Subcutaneous adipose tissue (tissue), 4 donors: ENCODE results near the gene STARD13. TPM values are rescaled to one million over a fixed set of nuclear protein-coding genes. Genes with fewer than 3 reads are reported as not detected.

ENCODE experiments used
- total RNA-seq, 4 donors: library from RNA; depleted of rRNA; stranded (reverse); fragments of >200 nt; gene quantifications; one replicate each; pipeline ENCODE4 v1.1.0, GENCODE V29; 2016
- TF ChIP-seq, protein P1 (sequence below): fragments of 450-650 bp; IDR thresholded peaks from one replicate; pipeline ENCODE4 v1.5.1; 2016; ENCODE audit warnings: low read depth, mild to moderate bottlenecking, control low read depth, antibody characterized with exemption, moderate library complexity

STARD13 gene
- total RNA-seq, 4 donors from 2014 or later, result 42.9 to 67.8 (median 55.3) TPM

DNA sequence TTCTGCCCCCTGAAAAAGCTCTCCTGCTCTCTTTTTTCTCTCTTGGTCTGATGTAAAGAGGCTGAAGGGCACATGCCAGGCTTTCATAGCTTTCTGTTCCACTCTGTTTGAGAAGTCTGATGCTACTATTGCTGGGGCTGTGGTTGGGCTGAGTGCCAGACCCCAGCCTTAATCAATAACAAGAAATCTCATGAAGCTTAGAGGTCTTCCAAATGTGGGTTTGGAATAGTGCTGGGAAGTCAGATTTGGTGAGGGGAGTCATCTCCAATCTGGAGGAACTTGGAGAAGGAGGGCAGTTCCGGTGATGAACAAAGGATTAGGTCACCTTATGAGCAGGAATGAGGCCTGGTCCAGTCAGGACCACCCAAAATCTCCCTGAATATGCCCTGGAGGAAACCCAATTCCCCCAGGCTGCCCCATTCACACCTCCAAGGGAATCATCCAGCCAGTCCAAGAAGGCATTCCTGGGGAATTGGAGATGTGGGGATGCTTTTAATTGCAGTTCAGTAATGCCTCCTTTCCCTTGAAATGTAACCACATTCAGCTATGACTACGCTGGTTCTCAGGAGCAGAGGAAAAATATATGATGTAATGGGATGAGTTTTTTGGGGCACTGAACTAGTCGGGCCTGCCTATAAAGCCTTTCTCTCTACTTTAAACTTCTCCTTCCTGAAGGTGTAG lies 102.0 kb downstream of the STARD13 start:
- TF ChIP-seq, protein P1, sequence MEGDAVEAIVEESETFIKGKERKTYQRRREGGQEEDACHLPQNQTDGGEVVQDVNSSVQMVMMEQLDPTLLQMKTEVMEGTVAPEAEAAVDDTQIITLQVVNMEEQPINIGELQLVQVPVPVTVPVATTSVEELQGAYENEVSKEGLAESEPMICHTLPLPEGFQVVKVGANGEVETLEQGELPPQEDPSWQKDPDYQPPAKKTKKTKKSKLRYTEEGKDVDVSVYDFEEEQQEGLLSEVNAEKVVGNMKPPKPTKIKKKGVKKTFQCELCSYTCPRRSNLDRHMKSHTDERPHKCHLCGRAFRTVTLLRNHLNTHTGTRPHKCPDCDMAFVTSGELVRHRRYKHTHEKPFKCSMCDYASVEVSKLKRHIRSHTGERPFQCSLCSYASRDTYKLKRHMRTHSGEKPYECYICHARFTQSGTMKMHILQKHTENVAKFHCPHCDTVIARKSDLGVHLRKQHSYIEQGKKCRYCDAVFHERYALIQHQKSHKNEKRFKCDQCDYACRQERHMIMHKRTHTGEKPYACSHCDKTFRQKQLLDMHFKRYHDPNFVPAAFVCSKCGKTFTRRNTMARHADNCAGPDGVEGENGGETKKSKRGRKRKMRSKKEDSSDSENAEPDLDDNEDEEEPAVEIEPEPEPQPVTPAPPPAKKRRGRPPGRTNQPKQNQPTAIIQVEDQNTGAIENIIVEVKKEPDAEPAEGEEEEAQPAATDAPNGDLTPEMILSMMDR, result no peak

DNA sequence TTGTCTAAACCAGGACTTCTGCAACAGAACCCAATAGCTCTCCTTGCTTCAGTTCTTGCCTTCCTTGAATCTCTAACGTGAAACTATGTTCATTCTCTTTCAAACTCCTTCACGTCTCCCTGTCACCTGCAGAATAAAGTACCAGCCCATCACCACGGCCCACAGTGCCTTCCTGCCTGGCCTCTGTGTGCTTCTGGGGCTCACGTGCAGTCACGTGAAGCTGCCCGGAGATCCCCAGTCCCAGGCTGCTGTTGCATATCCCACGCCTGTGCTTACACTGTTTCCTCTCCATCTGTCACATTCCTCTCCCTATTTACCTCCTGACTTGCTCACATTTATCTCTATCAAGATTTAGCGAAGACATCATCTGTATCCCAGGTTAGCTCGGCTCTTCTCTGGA lies 102.8 kb downstream of the STARD13 start:
- TF ChIP-seq, protein P1, result no peak

DNA sequence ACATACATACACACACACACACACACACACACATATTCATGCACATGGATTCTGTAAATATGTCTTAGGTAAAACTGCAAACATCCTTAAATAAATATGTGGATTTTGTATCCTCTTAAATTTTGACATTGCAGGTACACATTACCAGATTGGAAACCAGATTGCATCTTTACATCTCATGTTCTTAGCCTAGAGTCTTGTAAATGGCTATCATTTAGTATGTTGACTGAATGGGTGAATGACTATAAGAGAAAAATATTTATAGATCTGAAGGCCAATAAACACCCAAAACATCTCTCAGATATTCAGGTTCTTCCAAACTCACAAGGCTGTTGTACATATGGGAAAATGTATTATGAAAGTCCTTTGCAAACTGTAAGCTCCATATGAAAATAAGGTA lies 104.3 kb downstream of the STARD13 start:
- TF ChIP-seq, protein P1, result no peak

DNA sequence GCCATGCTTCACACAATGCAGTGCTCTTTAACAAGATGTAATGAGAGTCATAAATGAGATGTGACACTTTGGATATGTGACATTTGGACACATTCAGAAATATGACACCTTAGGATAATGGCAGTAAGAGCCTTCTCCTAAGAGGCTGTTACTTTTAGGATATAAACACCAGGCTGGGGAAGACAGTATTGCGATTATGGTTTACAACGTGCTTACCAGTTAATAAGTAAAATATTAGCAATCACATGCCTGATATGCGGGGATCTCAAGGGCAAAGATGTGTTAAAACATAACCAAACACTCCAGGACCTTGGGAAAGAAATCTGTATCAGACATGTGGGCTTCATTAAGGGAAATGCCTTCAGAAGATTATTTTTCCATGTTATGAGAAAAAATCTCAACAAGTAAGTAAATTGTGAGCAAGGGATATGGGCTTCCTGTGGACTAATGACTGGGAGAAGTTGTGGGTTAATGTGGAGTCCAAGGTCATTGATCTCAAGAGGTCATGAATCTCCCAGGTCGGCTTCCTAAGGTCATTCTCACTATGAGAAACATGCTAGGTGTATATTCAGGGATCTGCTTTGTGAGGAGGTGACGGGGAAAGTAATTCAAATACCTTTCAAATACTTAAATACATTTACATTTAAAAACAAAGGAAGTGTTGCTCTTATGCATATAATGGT lies 105.3 kb downstream of the STARD13 start:
- TF ChIP-seq, protein P1, result no peak

DNA sequence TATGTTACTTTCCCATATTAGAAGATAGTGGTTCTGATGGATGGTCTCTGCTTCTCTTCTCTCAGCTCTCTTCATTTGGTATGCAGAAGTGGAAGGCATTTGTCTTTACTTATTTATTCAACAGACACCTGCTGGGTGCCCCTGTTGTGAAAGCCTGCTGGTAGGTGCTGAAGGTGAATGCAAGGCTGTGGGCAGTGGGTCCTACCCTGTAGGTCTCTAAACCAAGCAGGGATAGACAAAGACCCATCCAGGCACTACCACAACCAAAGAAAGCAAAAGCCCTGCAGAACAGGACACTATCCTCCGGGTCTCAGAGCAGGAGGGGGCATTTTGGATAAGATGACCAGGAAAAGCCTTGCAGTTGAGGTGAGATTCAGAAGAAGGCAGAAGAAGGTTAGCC lies 106.1 kb downstream of the STARD13 start:
- TF ChIP-seq, protein P1, result no peak

DNA sequence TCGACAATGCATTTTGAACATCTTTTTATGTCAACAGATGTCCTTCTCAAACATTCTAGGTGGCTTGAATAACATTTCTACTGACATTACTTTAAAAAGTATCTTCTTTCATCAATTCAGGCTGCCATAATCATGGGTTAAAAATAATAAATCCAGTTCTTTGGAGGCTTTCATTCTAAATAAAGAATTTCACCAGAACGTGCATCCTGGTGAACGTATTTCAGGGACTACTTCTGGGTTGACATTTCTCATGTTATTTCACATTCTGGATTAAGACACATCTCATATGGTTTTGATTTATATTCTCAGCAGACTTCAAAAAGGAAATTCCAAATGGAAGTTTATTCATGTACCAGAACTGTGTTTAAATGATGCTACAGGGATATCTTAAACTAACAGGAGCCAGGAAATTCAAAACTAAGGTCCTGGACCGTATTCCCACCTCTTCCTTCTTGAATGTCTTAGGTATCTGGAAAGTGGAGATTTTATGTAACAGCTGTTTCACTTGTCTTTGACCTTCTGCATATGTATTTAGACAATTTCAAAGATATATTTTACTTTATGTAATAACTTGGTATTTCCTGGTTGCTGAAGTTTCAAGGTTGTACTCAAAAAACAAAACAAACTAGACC lies 107.2 kb downstream of the STARD13 start:
- TF ChIP-seq, protein P1, result no peak

DNA sequence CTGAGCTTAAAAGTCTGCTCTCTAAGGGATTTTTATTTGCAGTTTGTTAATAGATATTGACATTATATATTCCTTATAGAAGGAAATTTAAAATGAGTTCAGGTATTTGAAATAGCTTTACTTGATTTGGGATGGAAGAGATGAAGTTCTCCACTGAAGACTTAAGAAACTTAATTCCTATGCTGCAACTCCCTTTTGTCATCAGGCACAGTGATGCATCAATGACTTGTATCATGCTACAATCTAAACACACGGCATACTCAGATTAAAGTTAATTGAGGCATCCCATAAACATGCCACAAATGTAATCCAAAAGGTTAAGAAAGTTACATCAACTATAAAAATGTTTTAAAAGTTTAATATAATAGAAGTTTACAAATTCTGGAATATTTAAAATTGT lies 109.0 kb downstream of the STARD13 start:
- TF ChIP-seq, protein P1, result no peak
